HG02642 (cell line): ENCODE data around the gene SELL.
"Not testable (repeated sequence)": the region's sequence is repeated elsewhere in the genome, so short reads cannot be mapped to it uniquely, and the experiment has no call there.

Experiments used
- ATAC-seq: cut with Tn5 transposase; IDR thresholded peaks from one replicate; pipeline ENCODE4 v1.9.1; 2021; ENCODE audit warnings: mild to moderate bottlenecking; ENCODE audit not compliant: unreplicated experiment, poor library complexity

SELL gene

GRCh38 chr1:169707912-169708604 lies 3.4 kb downstream of the SELL start:
- no peak for ATAC-seq

GRCh38 chr1:169704797-169705196 lies 6.6 kb downstream of the SELL start:
- no peak for ATAC-seq

DNA sequence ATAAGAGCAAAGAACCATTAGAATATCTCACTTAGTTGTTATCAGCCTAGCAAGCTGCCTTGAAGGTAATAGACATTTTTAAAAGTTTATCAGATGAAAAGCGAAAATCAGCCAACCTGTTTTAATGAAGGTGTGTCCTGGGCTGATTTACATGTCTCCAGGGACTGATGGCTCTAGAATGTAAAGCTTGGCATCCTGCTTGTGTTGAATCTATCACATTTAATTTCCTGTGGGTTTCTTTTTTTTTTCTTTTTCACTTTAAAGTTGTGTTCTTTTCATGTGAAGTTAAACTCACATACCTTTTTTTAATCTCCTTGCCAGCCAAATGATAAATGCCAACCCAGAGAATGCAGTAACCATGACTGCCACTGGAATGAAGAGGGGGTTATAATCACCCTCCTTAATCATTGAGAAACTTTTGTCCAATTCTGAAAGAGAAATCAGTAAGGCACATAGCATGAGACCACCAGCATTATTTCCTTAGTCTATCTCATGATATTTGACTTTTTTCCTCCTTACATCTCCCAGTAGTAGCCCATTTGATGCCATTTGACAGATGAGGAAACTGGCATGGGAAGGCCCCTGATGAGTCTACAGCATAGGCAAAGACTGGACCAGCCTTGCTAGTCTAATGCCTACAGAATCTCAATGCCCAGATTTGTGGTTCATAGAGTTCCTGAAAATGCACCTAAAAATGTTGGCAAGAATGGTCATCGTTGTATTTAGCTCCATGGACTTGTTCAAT lies 10.0 kb downstream of the SELL start:
- ATAC-seq, result no peak

GRCh38 chr1:169699707-169700106 lies 11.7 kb downstream of the SELL start:
- ATAC-seq, result no peak

- ATAC-seq, result no peak
Measured at GRCh38 chr1:169698976-169699375, 12.4 kb downstream of the SELL start.

DNA sequence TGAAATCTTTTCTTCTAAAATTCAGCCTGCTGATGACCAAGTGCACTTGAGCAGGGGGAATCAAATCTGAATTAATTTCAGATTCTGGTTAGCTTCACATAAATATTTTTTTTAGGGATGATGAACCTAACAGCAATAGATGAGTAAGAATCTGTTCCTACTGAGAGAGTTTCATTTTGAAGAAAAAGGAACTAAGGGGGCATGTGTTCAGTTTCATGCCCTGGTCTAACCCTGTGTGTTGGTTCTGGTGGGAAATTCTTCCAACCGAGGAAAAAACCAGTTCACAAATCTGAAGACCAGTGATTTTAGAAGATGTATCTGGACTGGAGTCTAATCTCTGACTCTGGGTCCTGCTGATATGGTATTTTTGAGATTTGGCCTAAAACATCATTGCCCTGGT lies 13.7 kb downstream of the SELL start:
- peak; percentile 58 for ATAC-seq

GRCh38 chr1:169696273-169697100 lies 14.9 kb downstream of the SELL start:
- ATAC-seq, result no peak

- peak; percentile 25 for ATAC-seq
Measured at GRCh38 chr1:169694304-169695075, 16.9 kb downstream of the SELL start.

DNA sequence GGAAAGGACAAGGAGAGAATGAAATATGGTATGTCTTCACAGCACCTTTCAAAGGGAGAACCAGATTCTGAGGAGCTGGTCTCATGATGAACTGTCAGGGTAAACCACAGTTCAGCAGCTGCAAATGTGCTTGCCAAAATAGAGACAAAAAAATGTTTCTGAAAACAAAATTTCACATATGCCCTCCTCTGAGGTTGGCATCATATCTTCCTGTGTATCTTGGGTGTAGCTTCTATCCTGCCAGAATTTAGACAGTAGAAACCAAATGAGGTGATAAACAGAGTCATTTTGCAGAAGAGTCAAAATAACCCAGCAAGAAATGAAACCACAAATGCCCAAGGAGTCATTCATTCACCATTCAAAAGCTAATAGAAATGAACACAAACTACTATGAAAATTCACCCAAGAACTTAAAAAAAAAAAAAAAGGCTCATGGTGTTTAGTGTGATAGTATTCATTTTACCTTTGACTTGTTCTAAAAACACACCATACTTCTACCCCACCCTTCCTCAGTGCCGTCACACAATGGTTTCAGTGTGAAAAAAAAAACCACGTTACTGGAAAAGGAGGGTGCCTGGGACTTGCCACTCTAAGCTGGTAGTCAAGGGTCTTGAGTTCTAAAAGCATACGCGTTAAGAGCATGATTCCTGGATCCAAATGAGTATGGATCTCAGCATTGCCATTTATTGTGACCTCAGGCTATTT lies 18.5 kb downstream of the SELL start:
- peak; percentile 41 for ATAC-seq

GRCh38 chr1:169690489-169690888 lies 20.9 kb downstream of the SELL start:
- ATAC-seq, result no peak

- ATAC-seq, result no peak
Measured at GRCh38 chr1:169689395-169689794, 22.0 kb downstream of the SELL start.

- not testable (repeated sequence) for ATAC-seq
Measured at GRCh38 chr1:169688377-169688776, 23.0 kb downstream of the SELL start.

GRCh38 chr1:169683661-169684060 lies 27.8 kb downstream of the SELL start:
- ATAC-seq, result no peak

DNA sequence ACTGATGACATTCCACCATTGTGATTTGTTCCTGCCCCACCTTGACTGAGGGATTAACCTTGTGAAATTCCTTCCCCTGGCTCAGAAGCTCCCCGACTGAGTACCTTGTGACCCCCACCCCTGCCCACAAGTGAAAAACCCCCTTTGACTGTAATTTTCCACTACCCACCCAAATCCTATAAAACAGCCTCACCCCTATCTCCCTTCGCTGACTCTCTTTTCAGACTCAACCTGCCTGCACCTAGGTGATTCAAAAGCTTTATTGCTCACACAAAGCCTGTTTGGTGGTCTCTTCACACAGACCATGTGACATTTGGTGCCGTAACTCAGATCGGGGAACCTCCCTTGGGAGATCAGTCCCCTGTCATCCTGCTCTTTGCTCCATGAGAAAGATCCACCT lies 28.3 kb downstream of the SELL start:
- not testable (repeated sequence) for ATAC-seq

DNA sequence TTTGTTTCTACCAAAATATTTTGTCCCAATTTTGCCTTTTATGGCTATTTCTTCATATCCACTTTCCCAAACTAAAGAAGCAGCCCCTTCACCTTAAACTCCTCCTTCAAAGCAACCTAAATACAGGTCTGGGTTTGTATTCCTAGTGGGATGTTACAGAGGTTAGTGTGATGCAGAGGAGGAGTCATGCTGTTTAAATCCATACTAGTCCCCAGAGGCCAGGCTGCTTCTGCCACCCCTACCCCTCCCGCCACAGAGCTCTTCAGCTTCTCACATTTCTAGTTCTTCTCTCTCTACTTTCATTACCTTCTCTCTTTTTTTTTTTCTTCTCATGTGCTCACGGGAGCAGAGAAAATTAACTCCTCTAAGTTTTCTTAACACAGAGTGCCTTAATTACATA lies 29.3 kb downstream of the SELL start:
- ATAC-seq, result no peak

DNA sequence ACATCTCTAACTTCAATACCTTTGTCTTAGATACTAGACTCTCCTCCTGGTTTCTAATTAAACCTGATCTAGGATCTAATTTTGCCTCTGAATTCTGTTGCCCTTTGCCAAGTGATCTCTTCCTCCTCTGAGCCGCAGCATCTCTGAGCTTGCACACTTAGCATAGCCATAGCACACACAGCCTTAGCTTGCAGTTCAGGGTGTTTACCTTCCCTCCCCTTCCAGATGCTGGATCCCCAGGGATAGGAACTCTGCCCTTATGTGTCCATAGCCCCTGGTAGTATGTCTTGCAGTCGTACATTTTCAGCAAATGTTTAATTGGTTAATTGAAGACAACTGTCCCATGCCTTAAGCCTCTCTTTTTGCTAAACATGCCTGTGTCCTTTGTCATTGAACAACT lies 30.3 kb downstream of the SELL start:
- ATAC-seq, result peak; percentile 14

- ATAC-seq, result peak; percentile 59
Measured at GRCh38 chr1:169680377-169681019, 30.9 kb downstream of the SELL start.

DNA sequence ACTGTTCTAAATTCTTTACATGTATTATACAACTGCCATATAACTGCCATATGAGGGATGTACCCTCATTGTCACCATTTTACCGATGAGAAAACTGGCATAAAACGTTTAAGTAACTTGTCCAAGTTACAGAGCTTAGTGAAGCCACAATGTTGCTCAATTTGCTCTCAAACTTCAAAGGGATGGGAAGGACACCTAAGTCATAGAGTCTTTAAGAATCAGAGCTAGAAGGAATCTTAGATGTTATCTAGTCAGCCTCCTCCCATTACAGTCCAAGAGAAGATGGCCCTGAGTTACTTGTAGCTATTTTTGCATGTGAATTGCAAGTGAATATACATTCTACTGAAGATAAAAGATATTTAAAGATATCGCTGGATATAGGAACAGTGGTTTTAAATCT lies 31.7 kb downstream of the SELL start:
- no peak for ATAC-seq

DNA sequence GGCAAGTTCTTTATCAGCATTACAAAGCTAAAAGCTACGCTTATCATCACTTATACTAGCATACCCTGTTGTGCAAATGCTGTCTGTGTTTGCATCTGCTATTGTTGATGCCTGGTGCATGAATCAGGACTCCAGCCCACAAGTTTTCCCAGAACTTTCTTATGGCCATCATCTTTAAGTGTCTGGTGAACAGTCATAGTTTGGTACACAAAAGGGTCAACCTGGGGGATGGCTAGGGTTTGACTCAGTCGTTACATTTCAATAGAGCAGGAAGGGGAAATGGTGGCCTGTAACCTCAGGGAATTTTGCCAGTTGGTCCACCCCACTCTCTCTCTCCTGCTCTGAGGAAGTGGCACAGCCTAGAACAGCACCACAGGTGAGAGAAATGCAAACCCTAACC lies 35.4 kb downstream of the SELL start:
- no peak for ATAC-seq
